Vagina (tissue), 2 donors: Measurements from ENCODE around the gene RFWD3.

ENCODE experiments used
- CTCF ChIP-seq, 3 experiments: fragments of 450-650 bp in 2 of 3; fragments of 200-600 bp in 1 of 3; sonication (generic) in 1 of 3; IDR thresholded peaks; one replicate each; pipeline ENCODE4 v1.5.1; 2017 to 2019; ENCODE audit warnings: antibody characterized with exemption in 3 of 3, mild to moderate bottlenecking in 2 of 3, moderate library complexity in 2 of 3
- POLR2A ChIP-seq, 2 donors: fragments of 450-650 bp; IDR thresholded peaks; one replicate each; pipeline ENCODE4 v1.6.1; 2017; ENCODE audit warnings: antibody characterized with exemption in 2 of 2, mild to moderate bottlenecking in 2 of 2, moderate library complexity in 2 of 2
- POLR2AphosphoS5 ChIP-seq, 2 donors: sonication (generic); formaldehyde crosslinking; IDR thresholded peaks; one replicate each; pipeline ENCODE4 v1.9.0; 2017; ENCODE audit warnings: antibody characterized with exemption in 2 of 2, mild to moderate bottlenecking in 2 of 2, low read depth in 1 of 2; ENCODE audit not compliant: insufficient read depth in 1 of 2

- TF ChIP-seq POLR2A (IDR thresholded peaks at IDR 0.05) = no peak
- no peak for TF ChIP-seq CTCF (IDR thresholded peaks at IDR 0.05)
- TF ChIP-seq POLR2AphosphoS5 (IDR thresholded peaks at IDR 0.05; ENCODE audit: insufficient read depth in 1 of 2, low read depth in 1 of 2) = no peak
These were observed 59.2 kb downstream of the RFWD3 start for GRCh38 chr16:74607310-74607961.
